ENCODE data around the gene PEX5L.

GRCh38 chr3:179768080-179768479 is 268.7 kb downstream of the PEX5L start:
- TF ChIP-seq POLR2A (IDR thresholded peaks at IDR 0.05): no peak
- TF ChIP-seq CTCF (IDR thresholded peaks at IDR 0.05): no peak
- no peak for TF ChIP-seq POLR2AphosphoS5 (IDR thresholded peaks at IDR 0.05)
- TF ChIP-seq EP300 (IDR thresholded peaks at IDR 0.05): no peak

All from gastroesophageal sphincter (tissue), 3 donors.